IMR-90 (cell line): ENCODE data around the gene COX7B. TPM values are rescaled to one million over a fixed set of nuclear protein-coding genes. Genes with fewer than 3 reads are reported as not detected.

ENCODE experiments used
- ATAC-seq: fragments of 200-7000 bp; cut with Tn5 transposase; 2 replicates; pipeline ENCODE4 v1.9.1; 2020; ENCODE audit warnings: low read depth, mild to moderate bottlenecking, moderate library complexity
- BruUV-seq: library from RNA; stranded (reverse); fragments of 400-500 nt; replicated peaks from 2 replicates; lab custom pipeline; 2021; lab: Mats Ljungman, UMichigan
- CTCF ChIA-PET: fragments of 300-600 bp; formaldehyde crosslinking; extraction: SDS; loops from one replicate; lab custom pipeline; 2021; ENCODE audit warnings: antibody characterized with exemption; lab: Yijun Ruan, JAX
- POLR2A ChIA-PET: fragments of 300-600 bp; sonication (Branson Sonifier 250); formaldehyde crosslinking; loops from one replicate; lab custom pipeline; 2022; ENCODE audit warnings: antibody characterized with exemption; ENCODE audit not compliant: unreplicated experiment; lab: Charles Lee
- DNase-seq: peaks from one replicate; pipeline ENCODE4 v3.0.0; 2013
- H2AFZ ChIP-seq: replicated peaks from 2 replicates; pipeline ENCODE3; 2013; ENCODE audit warnings: low read length, mild to moderate bottlenecking; ENCODE audit not compliant: poor library complexity
- H2AK5ac ChIP-seq: 2 replicates; pipeline ENCODE4 v1.6.1; 2013; ENCODE audit warnings: low read depth, low read length, inconsistent platforms
- H2AK9ac ChIP-seq: replicated peaks from 2 replicates; pipeline ENCODE3; 2013; ENCODE audit warnings: mild to moderate bottlenecking, low read depth, low read length, moderate library complexity; ENCODE audit not compliant: poor library complexity
- H2BK120ac ChIP-seq: 2 replicates; pipeline ENCODE4 v1.6.1; 2013; ENCODE audit warnings: low read depth, low read length, inconsistent platforms
- H2BK15ac ChIP-seq: 3 replicates; pipeline ENCODE4 v1.6.1; 2013; ENCODE audit warnings: low read depth, low read length, inconsistent platforms
- H2BK20ac ChIP-seq: 2 replicates; pipeline ENCODE4 v1.6.1; 2013; ENCODE audit warnings: low read depth, mild to moderate bottlenecking, inconsistent platforms, low read length, moderate library complexity
- H2BK5ac ChIP-seq: 2 replicates; pipeline ENCODE4 v1.6.1; 2013; ENCODE audit warnings: mild to moderate bottlenecking, low read depth, low read length, inconsistent platforms; ENCODE audit not compliant: poor library complexity, severe bottlenecking
- H3K14ac ChIP-seq: replicated peaks from 2 replicates; pipeline ENCODE4 v1.6.1; 2013; ENCODE audit warnings: low read depth, low read length, inconsistent platforms
- H3K18ac ChIP-seq: 2 replicates; pipeline ENCODE4 v1.6.1; 2013; ENCODE audit warnings: low read depth, low read length, control low read depth
- H3K23ac ChIP-seq: 2 replicates; pipeline ENCODE4 v1.6.1; 2013; ENCODE audit warnings: low read depth, low read length, inconsistent platforms
- H3K27ac ChIP-seq: 2 replicates; pipeline ENCODE4 v1.5.1; 2013; ENCODE audit warnings: mild to moderate bottlenecking, control low read depth, low read length; ENCODE audit not compliant: insufficient read depth
- H3K27me3 ChIP-seq: 2 replicates; pipeline ENCODE4 v1.6.1; 2013; ENCODE audit warnings: low read length; ENCODE audit not compliant: control insufficient read depth, insufficient read depth
- H3K36me3 ChIP-seq: 2 replicates; pipeline ENCODE4 v1.6.1; 2013; ENCODE audit warnings: low read length, mixed read lengths; ENCODE audit not compliant: control insufficient read depth, insufficient read depth
- H3K4ac ChIP-seq: 2 replicates; pipeline ENCODE4 v1.6.1; 2013; ENCODE audit warnings: low read depth, low read length, inconsistent platforms
- H3K4me1 ChIP-seq: 2 replicates; pipeline ENCODE4 v1.6.1; 2013; ENCODE audit warnings: low read length, mixed read lengths; ENCODE audit not compliant: control insufficient read depth, insufficient read depth
- H3K4me2 ChIP-seq: 2 replicates; pipeline ENCODE4 v1.6.1; 2013; ENCODE audit warnings: low read depth, mild to moderate bottlenecking, control low read depth, low read length, moderate library complexity
- H3K4me3 ChIP-seq: 2 replicates; pipeline ENCODE4 v1.5.1; 2013; ENCODE audit warnings: low read depth, mild to moderate bottlenecking, control low read depth, low read length, moderate library complexity; ENCODE audit not compliant: insufficient read depth
- H3K56ac ChIP-seq: 2 replicates; pipeline ENCODE4 v1.6.1; 2013; ENCODE audit warnings: low read length, inconsistent platforms; ENCODE audit not compliant: insufficient read depth; ENCODE audit errors: extremely low read depth
- H3K79me1 ChIP-seq, 2 experiments: 2 replicates each; pipeline ENCODE4 v1.6.1; 2013; ENCODE audit warnings: low read length in 2 of 2, inconsistent platforms in 1 of 2, low read depth in 1 of 2
- H3K9ac ChIP-seq: 2 replicates; pipeline ENCODE4 v1.6.1; 2013; ENCODE audit warnings: low read depth, low read length, control low read depth
- H3K9me1 ChIP-seq: 2 replicates; pipeline ENCODE4 v1.6.1; 2013; ENCODE audit warnings: low read length, inconsistent platforms; ENCODE audit not compliant: insufficient read depth
- H3K9me3 ChIP-seq: 2 replicates; pipeline ENCODE4 v1.6.1; 2013; ENCODE audit warnings: low read length; ENCODE audit not compliant: control insufficient read depth, insufficient read depth
- H4K20me1 ChIP-seq: 2 replicates; pipeline ENCODE4 v1.6.1; 2013; ENCODE audit warnings: low read length, inconsistent platforms; ENCODE audit not compliant: insufficient read depth
- H4K5ac ChIP-seq: 2 replicates; pipeline ENCODE4 v1.6.1; 2013; ENCODE audit warnings: mild to moderate bottlenecking, low read depth, low read length, control low read depth
- H4K8ac ChIP-seq, 2 experiments: 2 replicates each; pipeline ENCODE4 v1.6.1; 2013; ENCODE audit warnings: low read depth in 2 of 2, low read length in 2 of 2, control low read depth in 1 of 2, inconsistent platforms in 1 of 2
- H4K91ac ChIP-seq: 2 replicates; pipeline ENCODE4 v1.6.1; 2013; ENCODE audit warnings: low read depth, low read length, inconsistent platforms; ENCODE audit not compliant: insufficient read depth
- BHLHE40 ChIP-seq: fragments of 150-350 bp; IDR thresholded peaks from 2 replicates; pipeline ENCODE4 v1.6.1; 2016; ENCODE audit warnings: mild to moderate bottlenecking, low read depth, low read length
- CEBPB ChIP-seq: IDR thresholded peaks from 2 replicates; pipeline ENCODE4 v1.6.1; 2012; ENCODE audit warnings: low read depth, low read length, improper control_type of control experiment
- CHD1 ChIP-seq: IDR thresholded peaks from 2 replicates; pipeline ENCODE4 v1.6.1; 2012; ENCODE audit warnings: low read depth, low read length, improper control_type of control experiment
- CTCF ChIP-seq: conservative IDR thresholded peaks from 2 replicates; pipeline ENCODE4 v1.5.1; 2012; ENCODE audit warnings: mild to moderate bottlenecking, low read depth, low read length, improper control_type of control experiment
- ELK1 ChIP-seq: fragments of 150-350 bp; IDR thresholded peaks from 2 replicates; pipeline ENCODE4 v1.6.1; 2016; ENCODE audit warnings: low read depth, mild to moderate bottlenecking, low read length, moderate library complexity, borderline replicate concordance
- FOS ChIP-seq: fragments of 150-350 bp; IDR thresholded peaks from 2 replicates; pipeline ENCODE4 v1.6.1; 2016; ENCODE audit warnings: low read depth, low read length
- MAFK ChIP-seq: IDR thresholded peaks from 2 replicates; pipeline ENCODE4 v1.6.1; 2012; ENCODE audit warnings: low read depth, low read length, improper control_type of control experiment
- MAZ ChIP-seq: IDR thresholded peaks from 2 replicates; pipeline ENCODE4 v1.6.1; 2012; ENCODE audit warnings: low read depth, mild to moderate bottlenecking, low read length, improper control_type of control experiment, moderate library complexity, borderline replicate concordance
- MXI1 ChIP-seq: IDR thresholded peaks from 2 replicates; pipeline ENCODE4 v1.6.1; 2012; ENCODE audit warnings: low read depth, mild to moderate bottlenecking, low read length, moderate library complexity, borderline replicate concordance
- NFE2L2 ChIP-seq: fragments of 150-350 bp; IDR thresholded peaks from 2 replicates; pipeline ENCODE4 v1.6.1; 2016; ENCODE audit warnings: low read depth, mild to moderate bottlenecking, low read length
- POLR2A ChIP-seq: IDR thresholded peaks from 2 replicates; pipeline ENCODE4 v1.6.1; 2012; ENCODE audit warnings: mild to moderate bottlenecking, low read depth, low read length
- RAD21 ChIP-seq: IDR thresholded peaks from 2 replicates; pipeline ENCODE4 v1.6.1; 2012; ENCODE audit warnings: low read length, improper control_type of control experiment
- RCOR1 ChIP-seq: IDR thresholded peaks from 2 replicates; pipeline ENCODE4 v1.6.1; 2012; ENCODE audit warnings: mild to moderate bottlenecking, low read length, improper control_type of control experiment; ENCODE audit not compliant: insufficient replicate concordance
- RFX5 ChIP-seq: IDR thresholded peaks from 2 replicates; pipeline ENCODE4 v1.8.0; 2012; ENCODE audit warnings: low read depth, mild to moderate bottlenecking, low read length, moderate library complexity
- SMC3 ChIP-seq: fragments of 150-350 bp; IDR thresholded peaks from 2 replicates; pipeline ENCODE4 v1.6.1; 2016; ENCODE audit warnings: low read depth, mild to moderate bottlenecking, antibody characterized with exemption, low read length, moderate library complexity
- USF2 ChIP-seq: fragments of 150-350 bp; IDR thresholded peaks from 2 replicates; pipeline ENCODE4 v1.6.1; 2017; ENCODE audit warnings: mild to moderate bottlenecking, antibody characterized with exemption, low read length, low read depth
- WGBS, 2 experiments: methylation state at CpG; one replicate each; pipeline versions ENCODE4 v1.1.5 to v1.1.7; 2013; ENCODE audit warnings: missing lambda C conversion rate in 2 of 2; ENCODE audit not compliant: insufficient read length in 1 of 2; ENCODE audit errors: extremely low coverage in 2 of 2; 5-methylcytosine and 5-hydroxymethylcytosine counted together
- dilution Hi-C: fragments of 300-500 bp; cut with HindIII; formaldehyde crosslinking; loops from one replicate; pipeline ENCODE4 v1.14.3; 2018; ENCODE audit warnings: low sequenced_read_pairs; ENCODE audit not compliant: unreplicated experiment
- in situ Hi-C: fragments of 300-500 bp; cut with MboI; formaldehyde crosslinking; loops from 3 replicates; pipeline ENCODE4 v1.14.3; 2019; ENCODE audit warnings: low sequenced_read_pairs, inconsistent platforms, mixed read lengths
- intact Hi-C: fragments of 100-400 bp; cut with micrococcal nuclease; formaldehyde crosslinking; loops from 2 replicates; pipeline ENCODE4 v1.10.0; 2022
- polyA plus RNA-seq, 3 experiments: library from polyadenylated mRNA; depleted of rRNA; stranded (reverse); fragments of >200 nt; gene quantifications; 2 replicates each; pipeline ENCODE4 v1.2.3, GENCODE V29; 2012; ENCODE audit warnings: low replicate concordance in 1 of 3
- total RNA-seq: library from RNA; depleted of rRNA; stranded (reverse); fragments of >200 nt; gene quantifications from 2 replicates; pipeline ENCODE4 v1.2.3, GENCODE V29; 2012

The COX7B gene
- total and polyA plus RNA-seq, 2 of the 4 experiments (the other 2 are of a cell fraction), result 330 to 912 TPM

GRCh38 chrX:77938083-77938680 lies 38.9 kb downstream of the COX7B start:
- Histone ChIP-seq H3K79me1 (no peaks in the 10 kb centered on the region; a peak in 2 of 4 replicates), H3K4me1 (no peaks in the 10 kb centered on the region; the same call in 1 of the 2 replicates), H2AFZ (no peak overlapping the region), H3K36me3 (no peaks in the 10 kb centered on the region), H2BK15ac (no peak overlapping the region), H3K27ac (no peak overlapping the region), H3K9me1 (no peaks in the 10 kb centered on the region; the same call in 1 of the 2 replicates), H3K18ac (no peak overlapping the region), H3K4me3 (no peak overlapping the region), H3K14ac (no peak overlapping the region), H3K4ac (no peak overlapping the region), H2BK20ac (no peak overlapping the region), H3K56ac (no peak overlapping the region), H3K23ac (no peak overlapping the region), H4K8ac (no peak overlapping the region), H4K5ac (no peak overlapping the region), H3K9ac (no peak overlapping the region), H3K27me3 (no peaks in the 10 kb centered on the region), H2BK120ac (no peak overlapping the region; the same call in 1 of the 2 replicates), H4K20me1 (no peaks in the 10 kb centered on the region), H2AK5ac (no peak overlapping the region), H3K4me2 (no peak overlapping the region), H3K9me3 (no peaks in the 10 kb centered on the region), H4K91ac (no peak overlapping the region), H2AK9ac (no peak overlapping the region), H2BK5ac (no peak overlapping the region)
- TF ChIP-seq RAD21 (no peak), SMC3 (no peak), CHD1 (no peak), MAZ (no peak), ELK1 (no peak), CEBPB (no peak), RFX5 (no peak), USF2 (no peak), MAFK (no peak), POLR2A (no peak), FOS (no peak), CTCF (no peak), BHLHE40 (no peak), NFE2L2 (no peak), MXI1 (no peak), RCOR1 (no peak)
- no CpG with 5 or more reads among the region's 4 CpGs for WGBS, 2 experiments
- intact Hi-C loops, result no loop called here
- POLR2A ChIA-PET, result no interaction called here
- BruUV-seq, result no TSS peak
- ATAC-seq (no peak), DNase-seq (no peak)
- in situ Hi-C loops, result no loop called here
- CTCF ChIA-PET, result no interaction called here
- dilution Hi-C loops, result no loop called here
